Subcutaneous adipose tissue (tissue), 4 donors: ENCODE data around the gene KIF25. TPM values are rescaled to one million over a fixed set of nuclear protein-coding genes. Genes with fewer than 3 reads are reported as not detected.

ENCODE experiments used
- total RNA-seq, 4 donors: library from RNA; depleted of rRNA; stranded (reverse); fragments of >200 nt; gene quantifications; one replicate each; pipeline ENCODE4 v1.1.0, GENCODE V29; 2016
- TF ChIP-seq, protein P1 (sequence below): fragments of 450-650 bp; IDR thresholded peaks from one replicate; pipeline ENCODE4 v1.5.1; 2016; ENCODE audit warnings: low read depth, mild to moderate bottlenecking, control low read depth, antibody characterized with exemption, moderate library complexity

The KIF25 gene, protein sequence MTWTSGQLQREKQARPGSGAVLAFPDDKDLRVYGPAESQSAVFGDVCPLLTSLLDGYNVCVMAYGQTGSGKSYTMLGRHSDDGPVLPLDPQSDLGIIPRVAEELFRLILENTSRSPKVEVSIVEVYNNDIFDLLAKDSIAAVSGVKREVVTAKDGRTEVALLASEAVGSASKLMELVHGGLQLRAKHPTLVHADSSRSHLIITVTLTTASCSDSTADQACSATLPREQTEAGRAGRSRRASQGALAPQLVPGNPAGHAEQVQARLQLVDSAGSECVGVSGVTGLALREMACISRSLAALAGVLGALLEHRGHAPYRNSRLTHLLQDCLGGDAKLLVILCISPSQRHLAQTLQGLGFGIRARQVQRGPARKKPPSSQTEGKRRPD
- total RNA-seq, result under 1 TPM in 2 of 4 donors, not detected in 2; 0.65 to 0.94 TPM

DNA sequence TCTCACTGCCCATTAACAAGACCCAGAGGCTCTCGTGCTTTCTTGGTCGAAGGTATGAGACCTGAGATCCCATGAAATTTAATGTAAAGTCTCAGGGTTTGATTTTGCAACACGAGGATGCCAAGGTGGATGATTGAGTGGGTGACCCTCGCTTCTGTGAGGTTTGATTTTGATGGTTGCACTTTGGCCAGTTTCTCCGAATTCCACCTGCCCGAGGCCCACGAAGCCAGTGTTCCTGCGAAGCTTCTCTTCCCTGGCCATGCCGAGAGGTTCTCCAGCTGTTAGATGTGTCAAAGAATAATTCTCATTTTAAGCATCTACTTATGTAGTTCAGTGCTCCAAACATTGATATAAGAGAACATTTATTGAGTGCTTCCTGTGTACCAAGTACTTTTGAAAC, at the start of gene KIF25:
Gene KIF25 (plus strand): TSS at position 30 of the 400 bp plus-strand sequence. CDS start 31,915 bp downstream, outside the sequence.
- TF ChIP-seq, protein P1, sequence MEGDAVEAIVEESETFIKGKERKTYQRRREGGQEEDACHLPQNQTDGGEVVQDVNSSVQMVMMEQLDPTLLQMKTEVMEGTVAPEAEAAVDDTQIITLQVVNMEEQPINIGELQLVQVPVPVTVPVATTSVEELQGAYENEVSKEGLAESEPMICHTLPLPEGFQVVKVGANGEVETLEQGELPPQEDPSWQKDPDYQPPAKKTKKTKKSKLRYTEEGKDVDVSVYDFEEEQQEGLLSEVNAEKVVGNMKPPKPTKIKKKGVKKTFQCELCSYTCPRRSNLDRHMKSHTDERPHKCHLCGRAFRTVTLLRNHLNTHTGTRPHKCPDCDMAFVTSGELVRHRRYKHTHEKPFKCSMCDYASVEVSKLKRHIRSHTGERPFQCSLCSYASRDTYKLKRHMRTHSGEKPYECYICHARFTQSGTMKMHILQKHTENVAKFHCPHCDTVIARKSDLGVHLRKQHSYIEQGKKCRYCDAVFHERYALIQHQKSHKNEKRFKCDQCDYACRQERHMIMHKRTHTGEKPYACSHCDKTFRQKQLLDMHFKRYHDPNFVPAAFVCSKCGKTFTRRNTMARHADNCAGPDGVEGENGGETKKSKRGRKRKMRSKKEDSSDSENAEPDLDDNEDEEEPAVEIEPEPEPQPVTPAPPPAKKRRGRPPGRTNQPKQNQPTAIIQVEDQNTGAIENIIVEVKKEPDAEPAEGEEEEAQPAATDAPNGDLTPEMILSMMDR, result no peak

DNA sequence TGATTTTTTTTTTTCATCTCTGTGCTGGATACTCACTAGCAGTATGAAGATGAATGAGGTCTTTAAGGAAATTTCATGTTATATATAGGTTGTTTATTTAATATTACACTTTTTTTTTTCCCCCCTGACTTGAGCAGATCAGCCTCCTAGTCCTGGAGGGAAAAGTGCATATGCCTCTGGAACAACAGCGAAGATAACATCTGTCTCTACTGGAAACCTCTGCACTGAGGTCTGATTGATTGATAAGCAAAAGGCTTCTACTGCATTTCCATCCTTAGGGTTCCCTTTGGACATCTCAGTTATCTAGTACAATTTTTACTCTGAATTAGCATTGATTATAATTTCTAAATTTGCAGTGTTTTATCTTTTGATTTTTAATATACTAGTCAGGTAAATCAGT, 49.8 kb upstream of the KIF25 start:
- TF ChIP-seq, protein P1, result no peak

- TF ChIP-seq, protein P1, result no peak
Observed at GRCh38 chr6:167948716-167949115, 48.8 kb upstream of the KIF25 start.

DNA sequence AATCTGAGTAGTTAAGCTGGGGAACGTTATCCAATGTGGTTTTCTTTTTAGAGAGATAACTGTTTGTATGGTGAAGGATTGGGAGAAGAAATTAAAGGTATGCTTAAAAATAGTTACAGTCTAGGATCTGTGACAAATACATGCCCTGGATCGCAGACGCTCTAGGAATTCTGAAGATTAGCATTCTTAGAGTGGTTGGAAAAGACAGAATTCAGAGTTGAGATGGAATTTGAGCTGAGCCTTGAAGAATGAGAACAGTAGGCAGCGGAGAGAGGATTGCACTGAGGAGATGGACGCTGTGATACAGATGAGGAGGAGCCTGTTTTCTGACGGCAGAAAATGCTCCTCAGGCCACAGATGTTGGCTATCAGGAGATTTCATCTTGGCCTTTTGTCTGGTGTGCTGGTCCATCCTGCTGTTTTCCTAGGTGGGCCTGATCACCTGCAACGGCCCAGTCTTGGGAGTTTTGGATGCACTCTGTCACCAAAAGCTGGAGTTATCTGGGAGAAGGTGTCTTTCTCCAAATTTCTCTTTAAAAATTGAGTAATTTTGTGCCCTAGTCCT, 48.3 kb upstream of the KIF25 start:
- TF ChIP-seq, protein P1, result no peak

- TF ChIP-seq, protein P1, result no peak
Observed at GRCh38 chr6:167951781-167952511, 45.5 kb upstream of the KIF25 start.

DNA sequence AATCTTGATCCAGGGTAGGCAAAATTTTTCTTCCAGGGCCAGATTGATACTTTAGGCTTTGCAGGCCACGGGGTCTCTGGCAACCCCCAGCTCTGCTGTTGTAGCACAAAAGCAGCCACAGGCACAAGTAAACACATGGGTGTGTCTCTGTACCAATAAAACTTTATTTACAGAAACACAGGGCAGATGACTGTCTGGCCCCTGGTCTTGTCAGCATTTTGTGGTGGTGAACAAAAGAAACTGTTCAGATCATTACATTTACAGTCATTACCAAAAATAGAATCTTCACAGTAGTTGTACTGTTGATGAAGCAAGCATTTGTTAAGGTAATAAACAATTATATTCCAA, 45.0 kb upstream of the KIF25 start:
- TF ChIP-seq, protein P1, result no peak

DNA sequence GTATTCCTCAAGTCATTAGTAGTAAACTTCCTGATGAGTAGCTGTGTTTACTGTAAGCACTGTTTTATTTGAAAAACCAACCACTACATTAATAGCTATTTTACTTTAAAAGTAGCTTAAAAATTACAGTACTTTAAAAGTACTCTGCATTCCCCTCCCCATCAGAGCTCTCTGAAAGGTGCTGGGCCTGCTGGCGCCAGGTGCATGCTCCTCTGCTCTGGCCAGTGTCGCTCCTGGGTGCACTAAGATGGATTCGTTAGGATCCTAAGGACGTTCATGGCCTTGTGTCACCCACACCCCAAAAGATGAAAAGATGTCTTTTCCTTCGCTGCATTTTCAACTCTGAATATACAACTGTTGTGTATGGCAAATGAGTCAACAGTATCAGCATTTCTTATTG, 43.9 kb upstream of the KIF25 start:
- TF ChIP-seq, protein P1, result no peak
